ENCODE data around the gene NACC1.
"Not testable (repeated sequence)": the region's sequence is repeated elsewhere in the genome, so short reads cannot be mapped to it uniquely, and the experiment has no call there.

Gene NACC1

DNA sequence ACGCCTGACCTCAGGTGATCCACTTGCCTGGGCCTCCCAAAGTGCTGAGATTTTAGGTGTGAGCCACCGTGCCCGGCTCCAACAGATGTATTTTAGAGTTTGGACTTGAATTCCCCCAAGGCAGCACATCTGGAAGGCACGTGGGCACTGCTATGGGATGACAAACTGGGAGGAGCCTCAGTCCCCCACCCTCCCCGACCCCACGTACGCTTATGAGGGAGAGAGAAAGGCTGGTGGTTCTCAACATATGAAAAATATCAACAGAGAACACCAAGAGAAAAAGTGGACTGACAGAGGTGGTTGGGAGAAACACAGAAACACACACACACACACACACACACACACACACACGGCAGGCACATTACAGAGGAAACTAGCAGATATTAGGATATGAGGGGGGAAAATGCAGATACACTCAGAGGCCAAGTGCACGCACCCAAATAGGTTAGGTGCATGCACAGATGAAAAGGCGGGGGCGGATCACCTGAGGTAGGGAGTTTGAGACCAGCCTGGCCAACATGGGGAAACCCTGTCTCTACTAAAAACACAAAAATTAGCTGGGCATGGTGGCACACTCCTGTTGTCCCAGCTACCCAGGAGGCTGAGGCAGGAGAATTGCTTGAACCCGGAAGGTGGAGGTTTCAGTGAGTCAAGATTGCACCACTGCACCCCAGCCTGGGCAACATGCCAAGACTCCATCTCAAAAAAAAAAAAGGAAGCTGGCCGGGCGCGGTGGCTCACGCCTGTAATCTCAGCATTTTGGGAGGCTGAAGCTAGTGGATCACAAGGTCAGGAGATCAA is 28.9 kb downstream of the NACC1 start:
- no peak for DNase-seq (ENCODE audit: low spot score)

DNA sequence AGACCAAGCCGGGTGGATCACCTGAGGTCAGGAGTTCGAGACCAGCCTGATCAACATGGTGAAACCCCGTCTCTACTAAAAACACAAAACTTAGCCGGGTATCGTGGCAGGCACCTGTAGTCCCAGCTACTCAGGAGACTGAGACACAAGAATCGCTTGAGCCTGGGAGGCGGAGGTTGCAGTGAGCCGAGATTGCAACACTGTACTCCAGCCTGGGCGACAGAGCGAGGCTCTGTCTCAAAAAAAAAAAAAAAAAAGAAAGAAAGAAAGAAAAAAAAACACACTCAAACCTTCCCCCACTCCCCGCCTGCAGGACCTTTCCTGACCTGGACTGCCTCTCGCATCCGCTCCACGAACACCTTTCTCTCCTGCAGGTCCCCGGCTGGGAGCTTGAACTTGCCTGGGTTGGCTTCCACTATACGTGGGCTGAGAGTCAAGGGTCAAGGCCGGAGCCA is 31.1 kb downstream of the NACC1 start:
- not testable (repeated sequence) for DNase-seq (ENCODE audit: low spot score)

DNA sequence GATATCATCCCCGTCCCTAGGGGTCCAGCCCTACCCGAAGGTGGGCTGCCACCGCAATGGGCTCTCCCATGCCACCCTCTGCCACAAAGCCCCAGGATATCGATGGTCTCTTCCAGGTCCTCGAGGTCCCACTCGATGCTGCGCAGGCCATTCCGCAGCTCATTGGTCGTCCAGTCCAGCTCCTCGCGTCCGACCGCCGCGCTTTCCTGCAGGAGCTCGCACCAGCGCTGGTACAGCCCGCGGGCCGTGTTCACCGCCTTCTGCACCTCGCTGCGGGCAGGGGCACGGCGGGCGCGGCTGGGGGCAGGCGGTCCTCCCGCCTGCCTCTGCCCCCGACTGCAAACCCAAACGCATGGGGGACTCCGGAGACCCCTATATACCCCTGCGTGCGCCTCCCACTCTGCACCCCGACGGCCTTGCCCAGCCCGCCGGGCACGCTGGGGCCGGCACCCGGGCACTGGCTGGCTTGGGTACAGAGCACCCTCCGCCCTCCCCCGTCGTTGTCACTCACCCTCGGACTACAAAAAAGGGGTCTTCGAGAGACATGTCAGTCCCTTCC is 31.6 kb downstream of the NACC1 start:
- peak; percentile 50 for DNase-seq (ENCODE audit: low spot score)

DNA sequence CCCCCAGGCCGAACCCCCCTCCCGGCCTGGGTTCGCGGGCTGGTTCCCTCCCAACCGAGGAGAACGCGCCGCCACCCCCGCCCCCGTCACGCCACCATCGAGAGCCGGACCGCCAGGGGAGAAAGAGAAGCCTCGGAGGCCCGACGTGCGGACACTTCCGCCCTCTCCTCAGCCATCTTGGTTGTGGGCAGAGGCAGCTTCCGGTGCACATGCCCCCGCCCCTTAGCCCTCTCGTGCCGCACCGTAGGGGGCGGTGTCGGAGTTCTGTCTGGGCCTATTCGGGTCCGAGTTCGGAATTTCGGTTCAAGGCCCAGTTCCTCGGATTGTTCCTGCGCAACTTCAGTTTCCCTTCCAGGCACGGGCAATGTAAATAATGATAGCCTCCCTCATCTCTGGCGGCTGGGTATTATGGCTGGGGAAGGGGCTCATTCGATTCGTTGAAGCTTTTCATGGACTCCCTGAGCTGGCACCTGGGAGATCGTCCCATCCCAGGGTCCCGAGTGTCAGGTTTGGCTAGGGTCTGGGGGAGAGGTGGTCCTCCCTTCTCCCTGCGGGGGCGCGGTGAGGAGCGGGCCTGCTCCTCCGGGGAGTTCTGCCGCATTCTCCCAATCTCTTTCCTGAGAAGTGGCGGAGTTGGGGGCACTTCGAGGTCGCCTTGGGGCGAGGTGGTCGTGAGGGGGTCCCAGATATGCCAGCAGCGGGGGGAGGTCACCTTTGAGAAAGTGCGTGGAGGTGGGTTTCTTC is 32.3 kb downstream of the NACC1 start, which contains the start of the genes IER2 and STX10:
IER2 (plus strand) TSS at position 225 of the 744 bp plus-strand sequence. CDS start 2,776 bp downstream, outside the sequence.
STX10 (minus strand) TSS at position 189 of the 744 bp plus-strand sequence. CDS start 202 bp downstream, outside the sequence.
- DNase-seq (ENCODE audit: low spot score): peak; percentile 92

DNA sequence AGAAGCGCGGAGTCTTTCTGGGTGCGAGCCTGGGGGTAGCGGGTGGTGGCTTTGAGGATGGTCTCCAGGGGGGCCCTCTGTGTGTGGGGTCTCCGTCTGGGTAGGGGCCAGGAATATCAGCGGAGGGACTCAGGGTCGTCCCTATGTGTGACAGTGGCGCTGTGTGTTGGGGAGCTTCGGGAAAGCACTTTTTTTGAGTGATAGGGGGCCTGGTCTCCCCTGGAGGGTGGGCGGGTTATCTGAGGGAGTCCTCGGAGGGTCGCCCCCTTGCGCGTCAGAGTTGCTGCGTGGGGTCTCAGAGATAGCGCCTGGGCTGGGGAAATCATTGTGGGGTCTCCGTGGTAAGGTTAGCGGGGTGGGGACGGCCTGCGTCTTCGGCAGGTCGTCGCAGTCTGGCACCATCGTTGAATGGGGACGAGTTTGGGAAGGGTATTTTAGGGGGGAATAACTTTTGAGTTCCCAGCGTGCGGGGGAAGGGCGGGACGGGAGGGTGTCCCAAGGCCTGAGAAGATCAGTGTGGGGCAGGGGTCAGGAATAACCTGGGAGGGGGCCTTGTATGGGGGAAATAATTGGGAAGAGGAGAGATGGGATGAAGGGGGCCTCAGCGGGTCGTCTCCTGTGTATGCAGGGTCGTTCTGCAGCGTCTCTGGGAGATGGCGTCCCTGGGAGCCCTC is 33.0 kb downstream of the NACC1 start:
- DNase-seq (ENCODE audit: low spot score): no peak

DNA sequence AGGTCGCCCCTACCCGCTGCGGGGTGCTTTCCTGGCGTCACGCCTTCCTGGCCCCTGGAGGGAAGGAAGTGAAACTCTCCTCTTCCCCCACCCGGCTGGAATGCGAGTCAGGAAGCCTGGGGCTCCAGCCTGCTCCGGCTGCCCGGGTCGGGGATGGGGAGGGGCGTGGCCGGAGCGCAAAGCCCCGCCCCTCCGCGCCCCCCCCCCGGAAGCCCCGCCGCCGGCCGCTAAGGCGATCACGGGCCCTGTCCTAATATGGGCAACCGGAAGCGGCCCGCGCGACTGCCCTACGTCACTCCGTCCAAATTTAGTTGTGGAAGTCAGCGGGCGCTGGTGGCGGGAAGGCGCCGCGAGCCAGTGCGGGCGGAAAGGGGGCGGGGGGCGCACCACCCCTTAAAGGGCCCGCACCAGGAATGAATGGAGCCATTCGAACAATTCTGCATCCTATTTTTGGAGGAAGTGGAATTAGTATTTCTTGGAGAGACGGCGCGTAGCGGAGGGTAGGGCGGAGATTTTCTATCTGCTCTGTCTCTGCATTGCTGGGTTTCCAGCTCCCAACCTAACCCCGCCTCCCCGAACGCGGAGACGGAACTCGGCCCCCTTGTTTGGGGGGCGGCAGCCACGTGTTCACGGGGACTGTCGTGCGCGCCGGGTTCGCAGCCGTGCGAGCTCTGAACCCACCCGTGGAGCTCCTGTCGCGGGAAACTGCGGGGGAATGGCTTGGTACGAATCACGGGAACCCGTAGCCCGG is 33.7 kb downstream of the NACC1 start:
- peak; percentile 95 for DNase-seq (ENCODE audit: low spot score)

DNA sequence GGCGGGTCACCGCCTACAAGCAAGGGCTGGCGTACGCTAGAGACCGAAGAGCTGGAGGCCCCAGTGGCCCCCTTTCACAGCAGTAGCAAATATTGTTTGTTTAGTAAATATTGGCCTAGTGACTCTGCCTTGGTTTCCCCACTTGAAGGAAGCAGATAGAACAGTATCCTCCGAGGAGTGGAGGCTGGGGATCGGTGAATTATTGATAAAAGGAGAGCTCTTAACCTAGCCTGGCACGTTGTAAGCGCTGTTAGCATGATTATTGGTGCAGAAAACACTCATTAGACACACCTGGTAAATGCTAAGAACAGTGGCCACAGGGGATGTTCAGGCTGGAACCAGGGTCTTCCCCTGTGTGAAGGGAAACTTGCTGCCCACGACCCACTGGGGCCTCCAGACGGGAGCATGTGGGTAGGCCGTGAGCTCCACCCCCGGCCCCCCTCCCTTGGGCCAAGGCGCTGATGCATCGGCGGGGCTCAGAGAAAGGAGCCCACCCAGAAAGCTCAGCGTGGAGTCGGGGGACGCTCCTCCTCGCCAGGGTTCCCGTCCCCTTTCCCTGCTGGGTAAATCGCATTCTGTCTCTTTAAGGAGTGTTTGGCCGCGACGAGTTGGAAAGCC is 34.4 kb downstream of the NACC1 start:
- no peak for DNase-seq (ENCODE audit: low spot score)

DNA sequence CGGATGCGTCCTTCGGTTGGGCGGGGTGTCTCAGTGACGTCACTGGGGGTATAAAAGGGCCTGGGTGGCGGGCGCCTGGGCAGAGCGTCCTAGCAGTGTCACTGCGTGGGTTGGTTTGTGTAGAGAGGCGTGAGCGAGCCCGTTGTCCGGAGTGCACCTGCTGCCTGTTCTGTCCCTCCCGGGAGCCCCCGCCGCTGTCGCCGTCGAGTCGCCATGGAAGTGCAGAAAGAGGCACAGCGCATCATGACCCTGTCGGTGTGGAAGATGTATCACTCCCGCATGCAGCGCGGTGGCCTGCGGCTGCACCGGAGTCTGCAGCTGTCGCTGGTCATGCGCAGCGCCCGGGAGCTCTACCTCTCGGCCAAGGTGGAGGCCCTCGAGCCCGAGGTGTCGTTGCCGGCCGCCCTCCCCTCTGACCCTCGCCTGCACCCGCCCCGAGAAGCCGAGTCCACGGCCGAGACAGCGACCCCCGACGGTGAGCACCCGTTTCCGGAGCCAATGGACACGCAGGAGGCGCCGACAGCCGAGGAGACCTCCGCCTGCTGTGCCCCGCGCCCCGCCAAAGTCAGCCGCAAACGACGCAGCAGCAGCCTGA is 35.0 kb downstream of the NACC1 start:
- DNase-seq (ENCODE audit: low spot score): peak; percentile 92

DNA sequence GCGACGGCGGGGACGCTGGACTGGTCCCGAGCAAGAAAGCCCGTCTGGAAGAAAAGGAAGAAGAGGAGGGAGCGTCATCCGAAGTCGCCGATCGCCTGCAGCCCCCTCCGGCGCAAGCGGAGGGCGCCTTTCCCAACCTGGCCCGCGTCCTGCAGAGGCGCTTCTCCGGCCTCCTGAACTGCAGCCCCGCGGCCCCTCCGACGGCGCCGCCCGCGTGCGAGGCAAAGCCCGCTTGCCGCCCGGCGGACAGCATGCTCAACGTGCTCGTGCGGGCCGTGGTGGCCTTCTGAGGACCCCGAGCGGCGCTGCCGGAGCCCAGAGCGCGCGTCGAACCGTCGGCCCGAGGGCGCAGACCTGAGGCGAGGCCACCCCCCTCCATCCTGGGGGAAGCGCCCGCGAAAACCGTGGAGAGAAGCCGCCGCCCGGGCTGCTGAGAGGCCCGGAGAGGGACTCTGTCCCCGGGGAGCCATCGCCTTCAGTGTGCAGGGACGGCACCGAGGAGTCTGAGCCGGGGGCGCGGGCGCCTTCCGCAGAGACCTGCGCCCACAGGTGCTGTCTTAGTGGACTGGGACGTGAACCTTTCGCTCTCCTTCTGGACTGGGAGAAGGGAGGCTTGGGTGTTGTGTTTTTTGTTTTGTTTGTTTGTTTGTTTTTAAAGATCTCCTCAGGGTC is 35.6 kb downstream of the NACC1 start:
- no peak for DNase-seq (ENCODE audit: low spot score)

DNA sequence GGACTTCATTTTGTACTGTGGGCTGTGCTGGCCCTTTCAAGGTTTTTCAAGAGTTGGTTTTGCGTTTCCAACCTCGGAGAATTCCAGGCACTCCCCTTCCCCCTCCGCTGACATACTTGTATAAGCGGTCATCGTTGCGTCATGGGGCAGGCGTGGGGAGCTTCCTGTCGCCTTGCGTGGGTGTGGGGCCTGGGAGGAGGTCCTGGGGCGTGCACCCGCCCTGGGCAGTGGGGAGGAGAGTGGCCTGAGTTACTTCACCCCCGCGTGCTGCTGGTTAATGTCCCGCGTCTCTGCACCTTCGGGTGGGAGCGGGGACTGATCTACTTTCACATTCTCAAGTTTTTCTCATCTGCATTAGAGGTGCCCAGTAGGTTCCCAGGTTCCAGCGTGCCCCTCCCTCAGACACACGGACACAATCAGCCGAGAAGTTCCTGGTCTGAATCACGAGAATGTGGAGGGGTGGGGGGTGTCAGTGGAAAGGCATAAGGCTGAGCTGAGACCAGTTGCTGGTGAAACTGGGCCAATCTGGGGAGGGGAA is 36.2 kb downstream of the NACC1 start:
- DNase-seq (ENCODE audit: low spot score): no peak

DNA sequence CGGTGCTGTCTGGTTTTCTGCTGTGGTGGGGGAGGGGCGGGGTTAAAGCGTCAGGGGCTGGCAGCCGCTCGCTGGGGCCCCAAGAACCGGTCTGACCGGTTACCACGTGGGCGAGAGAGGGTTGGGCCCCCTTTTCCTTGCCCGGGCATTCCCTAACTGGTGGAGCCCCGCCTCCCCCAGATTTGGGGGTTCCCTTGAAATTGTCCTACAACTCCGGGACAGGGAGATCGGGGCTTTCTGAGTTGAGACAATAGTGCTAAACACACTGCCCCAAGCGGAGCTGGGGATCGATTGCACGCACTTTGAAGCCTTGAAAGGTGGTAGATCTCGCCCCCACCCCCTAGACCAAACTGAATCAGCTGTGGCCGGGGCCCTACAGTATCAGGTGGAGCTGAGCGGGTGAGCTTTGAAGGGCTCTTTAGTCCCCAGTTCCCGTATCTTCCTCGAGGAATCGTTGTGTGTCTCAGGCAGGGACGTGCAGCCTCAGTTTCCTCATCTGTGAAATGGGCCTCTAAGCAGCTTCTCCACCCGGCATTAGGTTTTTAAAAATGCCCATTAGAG is 36.9 kb downstream of the NACC1 start:
- no peak for DNase-seq (ENCODE audit: low spot score)

DNA sequence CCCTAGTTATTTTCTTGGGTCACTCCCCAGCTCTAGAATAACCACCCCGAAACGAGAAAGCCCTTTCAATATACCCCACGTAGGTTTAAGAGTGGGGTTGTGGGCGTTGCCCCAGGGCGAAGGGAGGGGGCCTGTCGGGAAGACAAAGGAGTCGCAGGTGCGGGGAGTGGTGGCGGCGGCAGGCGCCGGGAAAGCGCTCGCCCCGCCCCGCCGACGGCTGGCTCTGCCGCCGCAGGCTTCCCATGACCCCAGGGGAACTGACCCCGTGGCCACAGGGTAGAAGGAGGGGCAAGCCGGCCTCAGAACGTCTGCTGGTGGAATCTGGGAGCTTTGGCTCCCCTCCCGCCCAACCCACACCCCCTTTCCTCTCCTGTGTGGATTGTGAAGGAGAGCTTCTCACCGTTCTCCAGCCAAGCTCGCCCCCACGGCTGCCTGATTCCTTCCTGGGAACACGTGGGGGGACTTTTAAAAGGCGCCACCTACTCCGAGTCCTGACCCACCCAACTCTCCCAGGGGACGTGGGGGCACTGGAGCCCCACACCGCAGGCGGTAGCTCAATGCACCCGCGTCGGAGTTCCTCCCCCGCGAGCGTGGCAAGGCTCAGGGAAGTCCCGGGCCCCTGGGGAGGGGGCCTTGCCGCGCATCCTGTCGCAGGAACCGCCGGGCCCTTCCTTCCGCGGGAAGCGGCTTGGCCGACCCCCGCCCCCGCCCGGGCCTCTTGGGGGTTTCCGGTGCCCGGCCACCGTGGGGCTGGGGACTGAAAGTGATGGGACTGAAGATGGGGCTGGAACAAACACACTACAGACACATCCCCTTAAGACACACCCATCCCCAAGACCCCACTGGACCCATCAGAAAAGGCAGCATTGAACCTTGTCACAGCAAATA is 37.7 kb downstream of the NACC1 start:
- DNase-seq (ENCODE audit: low spot score): peak; percentile 83

DNA sequence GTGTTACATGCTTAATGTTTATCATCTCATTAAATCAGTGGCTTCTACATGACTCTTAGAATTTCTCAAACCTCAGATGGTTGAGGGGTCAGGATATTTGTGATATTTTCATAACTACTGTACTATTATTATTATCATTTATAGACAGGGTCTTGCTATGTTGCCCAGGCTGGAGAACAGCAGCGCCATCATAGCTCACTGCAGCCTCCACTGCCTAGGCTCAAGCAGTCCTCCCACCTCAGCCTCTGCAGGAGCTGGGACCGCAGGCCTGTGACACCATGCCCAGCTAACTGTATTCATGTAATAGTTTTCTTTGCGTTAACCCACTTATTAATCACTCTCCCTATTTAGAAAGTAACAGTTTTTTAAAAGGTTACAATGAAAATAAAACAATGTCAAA is 41.6 kb downstream of the NACC1 start:
- DNase-seq (ENCODE audit: low spot score): no peak

DNA sequence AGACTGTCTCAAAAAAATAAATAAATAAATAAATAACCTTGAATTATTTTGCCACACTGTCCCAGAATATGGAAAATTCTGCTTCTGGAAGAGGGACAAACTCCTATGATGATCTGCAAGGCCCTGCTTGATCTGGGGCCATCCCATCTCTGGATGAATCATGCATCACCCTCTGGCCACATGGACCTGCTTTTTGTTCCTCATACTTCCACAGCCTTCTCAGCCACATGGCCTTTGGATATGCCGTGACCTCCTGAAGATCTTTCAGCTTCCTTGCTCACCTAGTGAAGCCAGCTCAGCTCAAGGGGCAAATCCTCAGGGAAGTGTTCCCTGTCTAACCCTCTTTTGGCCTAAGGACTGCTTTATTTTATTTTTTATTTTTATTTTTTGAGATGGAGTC is 42.5 kb downstream of the NACC1 start:
- no peak for DNase-seq (ENCODE audit: low spot score)

DNA sequence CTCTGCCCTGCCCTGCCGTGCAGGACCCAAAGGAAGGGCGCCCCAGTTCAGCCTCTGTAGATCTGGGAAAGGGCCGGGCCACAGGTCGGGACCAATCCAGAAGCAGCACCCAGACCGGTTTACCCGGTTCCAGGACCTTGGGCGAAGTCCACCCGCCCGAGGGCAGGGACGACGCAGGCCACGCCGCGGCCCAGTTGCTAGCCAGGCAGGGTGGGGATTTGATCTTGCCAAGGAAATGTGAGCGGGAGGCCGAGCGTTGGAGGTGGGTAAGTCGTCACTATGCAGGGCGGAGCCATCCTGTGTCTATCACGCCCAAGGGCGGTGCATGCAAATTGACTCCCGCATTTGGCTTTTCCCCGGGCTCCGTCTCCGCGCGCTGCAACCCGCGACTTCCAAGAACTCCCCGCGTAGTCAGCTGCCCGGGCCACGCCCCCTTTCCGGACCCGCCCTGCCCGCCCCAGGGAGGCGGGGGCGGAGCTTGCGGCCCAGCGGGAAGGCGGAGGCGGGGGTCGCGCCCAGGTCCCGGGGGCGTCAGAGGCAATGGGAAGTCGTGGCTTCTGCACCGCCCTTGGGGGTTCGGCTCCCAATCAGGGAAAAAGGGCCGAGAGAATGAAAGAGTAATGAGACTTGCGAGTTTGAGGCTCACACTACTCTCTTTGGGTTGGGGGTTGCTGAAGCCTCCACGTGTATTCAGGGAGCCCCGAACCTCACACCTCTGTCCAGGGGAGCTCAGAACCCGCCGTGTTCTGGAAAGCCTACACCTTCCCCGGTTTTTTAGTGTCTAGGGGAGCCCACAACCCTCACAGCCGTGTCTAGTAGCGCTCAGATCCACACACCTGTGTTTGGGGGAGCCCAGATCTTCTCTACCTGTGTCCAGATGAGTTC is 44.9 kb downstream of the NACC1 start:
- DNase-seq (ENCODE audit: low spot score): peak; percentile 98

DNA sequence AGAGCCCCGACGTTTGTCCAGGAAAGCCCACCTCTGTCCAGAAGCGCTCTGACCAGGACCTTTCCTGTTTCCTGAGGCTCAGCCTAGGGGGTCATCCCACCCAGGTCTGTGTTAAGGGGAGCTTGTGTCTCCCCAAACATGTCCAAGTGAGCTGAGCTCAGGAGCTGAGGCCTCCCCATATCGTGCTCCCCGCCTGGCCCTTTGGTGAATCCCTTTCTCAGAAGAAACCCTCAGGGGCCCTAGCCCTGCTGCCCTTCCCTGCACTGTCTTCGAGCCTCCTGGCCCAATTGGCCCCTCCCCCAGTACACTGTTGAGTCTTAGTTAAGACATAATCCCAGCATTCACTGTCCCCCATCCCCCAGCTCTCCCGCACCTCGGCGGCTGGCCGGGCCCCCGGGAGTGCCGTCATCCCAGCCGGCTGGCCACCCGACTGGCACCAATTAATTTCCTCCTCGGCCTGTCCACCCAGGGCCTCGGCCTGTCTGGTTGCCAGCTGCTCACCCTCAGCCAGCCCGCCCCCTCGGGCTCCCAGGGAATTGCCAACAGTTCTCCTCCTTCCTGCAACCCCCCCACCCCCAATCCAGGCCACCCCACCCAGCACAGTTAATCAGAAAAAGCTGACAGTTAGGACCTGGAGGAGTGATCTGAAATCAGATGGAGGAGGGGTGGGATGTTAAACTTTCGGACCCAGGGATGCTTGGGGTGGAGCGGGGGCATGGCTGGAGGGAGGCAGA is 45.7 kb downstream of the NACC1 start:
- DNase-seq (ENCODE audit: low spot score): peak; percentile 95

Data from kidney capillary endothelial cell (primary cell).